ENCODE results near the gene ZNF302. TPM values are rescaled to one million over a fixed set of nuclear protein-coding genes. Genes with fewer than 3 reads are reported as not detected.
"Not testable (repeated sequence)": the region's sequence is repeated elsewhere in the genome, so short reads cannot be mapped to it uniquely, and the experiment has no call there.

ZNF302 gene
- total RNA-seq, 8 experiments from 2014 or later, result 32.0 to 51.6 (median 43.6) TPM

DNA sequence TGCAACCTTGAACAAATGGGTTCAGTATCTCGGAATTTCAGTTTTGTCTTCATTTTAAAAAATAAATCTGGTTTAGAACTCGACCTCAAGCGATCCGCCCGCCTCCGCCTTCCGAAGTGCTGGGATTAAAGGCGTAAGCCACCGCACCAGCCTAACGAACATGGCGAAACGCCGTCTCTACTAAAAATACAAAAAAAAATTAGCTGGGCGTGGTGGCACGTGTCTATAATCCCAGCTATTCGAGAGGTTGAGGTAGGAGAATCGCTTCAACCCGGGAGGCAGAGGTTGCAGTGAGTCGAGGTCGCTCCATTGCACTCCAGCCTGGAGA, 571 bp downstream of the ZNF302 start:
- H3K27ac ChIP-seq, result peak overlapping the region; percentile 95 to 96
- ATAC-seq (replicated peaks in 6 of 8), result no peak
- peak overlapping the region; percentile 71 to 100 (median 94) for H3K4me3 ChIP-seq
- WGBS, 10 experiments, result 2 to 49% (median 16%) methylated on average over 4 to 20 of the region's 20 CpGs
- H3K4me1 ChIP-seq (replicated peaks in 1 of 2), result peaks cover 3 to 12% of the 10 kb centered on the region in 2 donors
- in situ Hi-C loops (cut with MboI; ENCODE audit: low pct_unique_long_range_greater_than_20kb in 2 of 9, low sequenced_read_pairs in 9 of 9, unreplicated experiment in 9 of 9), result no loop called here

DNA sequence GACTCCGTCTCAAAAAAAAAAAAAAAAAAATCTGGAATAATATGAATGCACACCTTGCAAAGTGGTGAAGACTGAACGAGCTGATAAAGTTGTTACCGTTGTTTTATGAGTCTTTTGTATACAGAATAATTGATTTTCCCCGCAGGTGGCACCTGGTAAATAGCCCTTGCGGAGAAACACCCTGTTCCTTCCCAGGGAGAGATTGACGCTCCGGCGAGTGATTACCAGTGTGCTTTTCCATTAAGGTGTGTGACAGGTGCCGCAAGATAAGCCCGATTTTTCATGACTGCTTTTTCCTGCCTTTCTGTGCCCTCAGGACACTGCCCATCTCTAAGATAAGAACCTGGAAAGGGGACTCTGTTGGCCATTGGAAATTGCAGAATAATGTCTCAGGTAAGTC, 943 bp downstream of the ZNF302 start:
- no peak overlapping the region for H3K27ac ChIP-seq
- in situ Hi-C loops (cut with MboI; ENCODE audit: low pct_unique_long_range_greater_than_20kb in 2 of 9, low sequenced_read_pairs in 9 of 9, unreplicated experiment in 9 of 9), result no loop called here
- H3K4me3 ChIP-seq, result peak overlapping the region; percentile 71 to 100 (median 94)
- no peak for ATAC-seq (replicated peaks in 6 of 8)
- 0 to 95% (median 50%) methylated on average over 1 to 9 of the region's 10 CpGs; no CpG with 5 or more reads in 2 of the 10 experiments for whole genome bisulfite sequencing, 10 experiments
- H3K4me1 ChIP-seq (replicated peaks in 1 of 2), result peaks cover 3 to 12% of the 10 kb centered on the region in 2 donors

DNA sequence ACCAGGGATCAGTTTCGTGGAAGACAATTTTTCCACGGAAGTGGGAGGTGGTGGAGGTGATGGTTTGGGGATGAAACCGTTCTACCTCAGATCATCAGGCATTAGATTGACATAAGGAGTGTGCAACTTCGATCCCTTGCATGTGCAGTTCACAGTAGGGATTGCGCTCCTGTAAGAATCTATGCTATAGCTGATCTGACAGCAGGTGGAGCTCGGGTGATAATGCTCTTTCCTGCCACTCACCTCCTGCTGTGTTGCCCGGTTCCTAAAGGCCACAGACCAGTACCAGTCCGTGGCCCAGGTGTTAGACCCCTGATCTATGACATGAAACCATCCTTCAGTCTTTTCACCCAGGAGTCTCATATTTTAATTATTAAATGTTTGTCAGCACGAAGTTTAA, 4.0 kb downstream of the ZNF302 start:
- ATAC-seq (replicated peaks in 6 of 8), result no peak
- WGBS, 10 experiments, result 80 to 100% (median 99%) methylated on average over 1 to 8 of the region's 9 CpGs

DNA sequence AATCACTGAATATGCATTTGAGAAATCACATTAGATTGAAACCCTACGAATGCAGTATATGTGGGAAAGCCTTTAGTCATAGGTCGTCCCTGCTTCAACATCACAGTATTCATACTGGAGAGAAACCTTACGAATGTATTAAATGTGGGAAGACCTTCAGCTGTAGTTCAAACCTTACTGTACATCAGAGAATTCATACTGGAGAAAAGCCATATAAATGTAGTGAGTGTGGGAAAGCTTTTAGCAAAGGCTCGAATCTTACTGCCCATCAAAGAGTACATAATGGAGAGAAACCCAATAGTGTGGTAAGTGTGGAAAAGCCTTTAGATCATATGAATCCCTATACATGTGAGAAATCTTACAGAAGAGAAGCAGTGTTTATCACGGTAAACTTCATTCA, 7.8 kb downstream of the ZNF302 start:
- not testable (repeated sequence) for ATAC-seq (replicated peaks in 6 of 8)

More for the DNA sequence above, 4.0 kb downstream of the ZNF302 start:
- H3K4me1 ChIP-seq (replicated peaks in 1 of 2), result peaks cover 0 to 7% of the 10 kb centered on the region in 2 donors
- in situ Hi-C loops (cut with MboI; ENCODE audit: low pct_unique_long_range_greater_than_20kb in 2 of 9, low sequenced_read_pairs in 9 of 9, unreplicated experiment in 9 of 9), result no loop called here
- H3K4me3 ChIP-seq, result no peak overlapping the region
- no peak overlapping the region for H3K27ac ChIP-seq

DNA sequence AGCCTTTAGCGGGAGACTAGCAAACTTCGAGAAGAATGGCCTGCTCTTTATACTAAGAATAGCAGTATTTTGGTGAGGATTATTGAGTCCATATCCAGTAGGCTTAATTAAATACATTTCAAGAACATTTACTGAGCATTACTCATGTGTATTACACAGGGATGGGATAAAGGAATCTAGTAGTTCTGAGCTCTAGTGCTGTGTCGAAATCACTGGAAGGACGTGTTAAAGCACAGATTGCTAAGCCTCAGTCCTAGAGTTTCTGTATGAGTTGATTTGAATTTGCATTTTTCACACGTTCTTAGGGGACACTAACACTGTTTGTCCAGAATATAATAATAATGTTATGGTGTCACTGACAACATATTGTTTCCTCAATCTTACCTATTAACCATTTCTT, 9.0 kb downstream of the ZNF302 start:
- no peak for ATAC-seq (replicated peaks in 6 of 8)
- in situ Hi-C loops (cut with MboI; ENCODE audit: low pct_unique_long_range_greater_than_20kb in 2 of 9, low sequenced_read_pairs in 9 of 9, unreplicated experiment in 9 of 9), result no loop called here
- Histone ChIP-seq H3K4me1 (replicated peaks in 1 of 2) (no peaks in the 10 kb centered on the region), H3K27ac (no peak overlapping the region), H3K4me3 (no peak overlapping the region)
- 68 to 100% (median 88%) methylated on average over 2 to 5 of the region's 5 CpGs; no CpG with 5 or more reads in 2 of the 10 experiments for WGBS, 10 experiments

More for the DNA sequence above, 7.8 kb downstream of the ZNF302 start:
- WGBS, 10 experiments, result 83 to 100% (median 100%) methylated on average over 1 to 5 of the region's 5 CpGs
- in situ Hi-C loops (cut with MboI; ENCODE audit: low pct_unique_long_range_greater_than_20kb in 2 of 9, low sequenced_read_pairs in 9 of 9, unreplicated experiment in 9 of 9); H3K4me3 ChIP-seq; H3K27ac ChIP-seq; H3K4me1 ChIP-seq (replicated peaks in 1 of 2): not testable (repeated sequence)

DNA sequence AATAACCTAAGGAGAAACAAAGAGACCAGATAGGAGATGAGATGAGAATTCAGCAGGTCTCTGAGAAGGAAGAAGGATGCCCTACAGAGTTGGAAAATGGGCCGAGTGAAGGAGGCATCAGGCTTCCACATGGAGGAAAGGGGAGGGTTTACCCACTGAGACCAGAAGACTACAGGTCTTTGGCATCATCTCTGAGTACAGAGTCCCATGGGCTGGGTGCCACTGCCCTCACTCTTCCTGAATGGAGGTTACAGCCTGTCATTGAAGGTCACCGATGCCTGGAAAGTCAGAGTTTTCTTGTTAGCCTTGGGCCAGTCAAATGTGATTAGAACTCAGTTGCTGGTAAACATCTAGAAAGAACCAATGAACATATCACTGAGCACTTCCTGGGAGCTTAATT, 9.9 kb downstream of the ZNF302 start:
- in situ Hi-C loops (cut with MboI; ENCODE audit: low pct_unique_long_range_greater_than_20kb in 2 of 9, low sequenced_read_pairs in 9 of 9, unreplicated experiment in 9 of 9), result no loop called here
- Histone ChIP-seq H3K4me1 (replicated peaks in 1 of 2) (no peaks in the 10 kb centered on the region), H3K4me3 (no peak overlapping the region), H3K27ac (no peak overlapping the region)
- 38 to 100% (median 48%) methylated on average over 1 to 2 of the region's 2 CpGs; no CpG with 5 or more reads in 4 of the 10 experiments for WGBS, 10 experiments
- ATAC-seq (replicated peaks in 6 of 8), result peak in 1 of 8 experiments; percentile 16

DNA sequence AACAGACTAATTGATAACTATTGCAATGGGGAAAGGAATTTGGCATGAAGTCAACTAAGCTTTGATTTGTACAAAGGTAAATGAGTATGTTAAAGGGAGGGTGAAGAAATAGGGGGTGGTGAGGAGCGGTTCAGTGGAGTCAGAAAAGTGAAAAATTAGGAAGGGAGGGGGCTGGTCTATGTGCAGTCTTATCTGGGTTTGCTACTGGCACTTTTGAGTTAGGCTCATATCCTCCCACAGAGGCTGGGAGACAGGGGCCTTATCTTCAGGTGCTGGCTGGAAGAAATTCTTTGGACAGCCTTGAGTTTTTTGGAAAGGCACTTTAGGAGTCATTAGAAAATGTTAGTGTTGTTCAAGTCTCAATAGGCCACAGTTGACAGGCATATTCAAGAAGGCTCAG, 11.1 kb downstream of the ZNF302 start:
- no peak overlapping the region for H3K27ac ChIP-seq
- no peak for ATAC-seq (replicated peaks in 6 of 8)
- WGBS, 10 experiments, result 0 to 100% (median 100%) methylated on average over 1 of the region's 1 CpG; no CpG with 5 or more reads in 5 of the 10 experiments
- in situ Hi-C loops (cut with MboI; ENCODE audit: low pct_unique_long_range_greater_than_20kb in 2 of 9, low sequenced_read_pairs in 9 of 9, unreplicated experiment in 9 of 9), result no loop called here
- no peak overlapping the region for H3K4me3 ChIP-seq
- H3K4me1 ChIP-seq (replicated peaks in 1 of 2), result no peaks in the 10 kb centered on the region

DNA sequence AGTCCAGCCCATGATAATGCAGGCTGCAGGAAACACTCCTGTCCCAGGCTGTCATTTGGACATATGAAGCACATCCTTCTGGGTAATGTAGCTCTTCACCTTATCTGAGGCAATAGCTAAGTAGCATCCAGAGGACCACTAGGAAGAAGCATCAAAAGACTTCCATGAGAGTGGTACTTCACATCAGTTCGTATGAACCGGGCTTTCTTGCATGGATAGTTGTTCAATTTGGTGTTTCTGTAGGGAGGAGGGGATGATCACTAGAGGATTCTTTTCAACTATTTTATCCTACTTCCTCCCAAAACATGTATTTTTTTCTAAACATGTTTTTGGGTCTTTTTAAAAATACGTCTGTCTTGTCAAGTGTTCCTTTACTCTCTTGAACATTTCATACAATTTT, 12.9 kb downstream of the ZNF302 start:
- no peak overlapping the region for H3K27ac ChIP-seq
- H3K4me1 ChIP-seq (replicated peaks in 1 of 2), result no peaks in the 10 kb centered on the region
- in situ Hi-C loops (cut with MboI; ENCODE audit: low pct_unique_long_range_greater_than_20kb in 2 of 9, low sequenced_read_pairs in 9 of 9, unreplicated experiment in 9 of 9), result no loop called here
- no peak overlapping the region for H3K4me3 ChIP-seq
- ATAC-seq (replicated peaks in 6 of 8), result no peak
- WGBS, 10 experiments, result 0 to 94% (median 51%) methylated on average over 1 to 3 of the region's 3 CpGs

DNA sequence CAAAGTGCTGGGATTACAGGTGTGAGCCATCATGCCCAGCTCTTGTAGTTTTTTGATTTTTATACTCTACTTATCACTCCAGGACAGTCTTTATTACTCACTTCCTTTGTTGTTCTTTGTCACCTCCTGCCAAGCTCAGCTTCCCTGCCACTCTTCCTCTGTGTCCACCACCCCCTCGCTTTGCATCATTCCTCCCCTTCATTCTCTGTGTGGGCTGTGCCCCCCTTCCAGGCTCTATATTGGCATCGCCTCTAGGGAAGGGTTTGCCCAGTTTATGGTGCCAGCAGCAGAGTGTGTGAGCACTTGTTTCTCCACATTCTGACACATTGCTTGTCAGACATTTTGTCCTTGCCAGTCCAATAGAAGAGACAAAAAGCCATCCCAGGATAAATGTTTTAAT, 15.1 kb downstream of the ZNF302 start:
- 14 to 40% (median 33%) methylated on average over 1 to 2 of the region's 2 CpGs; no CpG with 5 or more reads in 3 of the 10 experiments for WGBS, 10 experiments
- no peak overlapping the region for H3K4me3 ChIP-seq
- H3K27ac ChIP-seq, result no peak overlapping the region
- in situ Hi-C loops (cut with MboI; ENCODE audit: low pct_unique_long_range_greater_than_20kb in 2 of 9, low sequenced_read_pairs in 9 of 9, unreplicated experiment in 9 of 9), result no loop called here
- H3K4me1 ChIP-seq (replicated peaks in 1 of 2), result no peaks in the 10 kb centered on the region
- ATAC-seq (replicated peaks in 6 of 8), result no peak

DNA sequence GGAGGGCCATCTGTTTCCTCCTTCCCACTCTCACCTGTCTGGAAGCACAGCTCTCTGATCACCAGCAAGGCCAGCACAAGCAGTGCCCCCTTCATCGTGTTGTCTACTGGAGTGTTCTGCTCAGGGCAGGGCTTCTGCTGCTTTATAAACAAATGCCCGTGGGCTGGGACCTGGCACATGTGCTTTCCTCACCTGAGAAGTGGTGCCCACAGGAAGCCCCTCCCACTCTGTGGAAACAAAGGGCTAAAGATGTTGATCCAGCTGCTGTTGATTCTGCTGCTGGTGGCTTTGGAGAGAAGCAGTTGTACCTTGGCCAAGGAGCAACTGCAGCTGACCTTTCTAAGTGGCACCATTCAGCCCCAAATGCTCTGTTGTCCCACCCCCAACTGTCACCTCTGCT, 30.2 kb downstream of the ZNF302 start:
- 0 to 40% (median 17%) methylated on average over 1 to 2 of the region's 2 CpGs; no CpG with 5 or more reads in 4 of the 10 experiments for WGBS, 10 experiments
- in situ Hi-C loops (cut with MboI; ENCODE audit: low pct_unique_long_range_greater_than_20kb in 2 of 9, low sequenced_read_pairs in 9 of 9, unreplicated experiment in 9 of 9), result loop anchor here in 1 of 9 experiments (25.0 kb wide), 1 partner anchor 195 kb away; no protein-coding TSS in a partner anchor
- no peak for ATAC-seq (replicated peaks in 6 of 8)
- Histone ChIP-seq H3K27ac (no peak overlapping the region), H3K4me1 (replicated peaks in 1 of 2) (no peaks in the 10 kb centered on the region), H3K4me3 (no peak overlapping the region)

DNA sequence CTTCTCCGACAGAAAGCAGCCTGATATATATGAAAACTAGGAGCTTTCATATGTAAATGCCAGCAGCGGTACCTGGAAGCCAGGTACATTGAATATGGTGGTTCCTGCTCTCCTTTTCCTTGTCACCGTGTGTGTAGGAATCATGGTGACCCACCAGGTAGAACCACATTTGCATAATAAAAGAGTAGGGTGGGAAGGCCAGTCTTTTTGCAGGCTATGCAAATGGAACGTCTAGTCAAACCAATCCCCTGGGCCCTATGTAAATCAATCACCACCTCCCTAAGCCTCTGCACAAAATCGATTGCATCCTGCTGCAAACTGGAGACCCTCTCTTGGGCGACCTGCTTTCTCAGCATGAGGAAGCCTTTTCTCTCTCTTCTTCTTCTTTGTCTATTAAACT, 34.4 kb downstream of the ZNF302 start:
- ATAC-seq (replicated peaks in 6 of 8), result no peak
- WGBS, 10 experiments, result 27 to 100% (median 54%) methylated on average over 1 to 6 of the region's 6 CpGs; no CpG with 5 or more reads in 2 of the 10 experiments
- H3K4me3 ChIP-seq, result no peak overlapping the region
- in situ Hi-C loops (cut with MboI; ENCODE audit: low pct_unique_long_range_greater_than_20kb in 2 of 9, low sequenced_read_pairs in 9 of 9, unreplicated experiment in 9 of 9), result loop anchor here in 1 of 9 experiments (25.0 kb wide), 1 partner anchor 200 kb away; no protein-coding TSS in a partner anchor
- no peak overlapping the region for H3K27ac ChIP-seq
- no peaks in the 10 kb centered on the region for H3K4me1 ChIP-seq (replicated peaks in 1 of 2)

DNA sequence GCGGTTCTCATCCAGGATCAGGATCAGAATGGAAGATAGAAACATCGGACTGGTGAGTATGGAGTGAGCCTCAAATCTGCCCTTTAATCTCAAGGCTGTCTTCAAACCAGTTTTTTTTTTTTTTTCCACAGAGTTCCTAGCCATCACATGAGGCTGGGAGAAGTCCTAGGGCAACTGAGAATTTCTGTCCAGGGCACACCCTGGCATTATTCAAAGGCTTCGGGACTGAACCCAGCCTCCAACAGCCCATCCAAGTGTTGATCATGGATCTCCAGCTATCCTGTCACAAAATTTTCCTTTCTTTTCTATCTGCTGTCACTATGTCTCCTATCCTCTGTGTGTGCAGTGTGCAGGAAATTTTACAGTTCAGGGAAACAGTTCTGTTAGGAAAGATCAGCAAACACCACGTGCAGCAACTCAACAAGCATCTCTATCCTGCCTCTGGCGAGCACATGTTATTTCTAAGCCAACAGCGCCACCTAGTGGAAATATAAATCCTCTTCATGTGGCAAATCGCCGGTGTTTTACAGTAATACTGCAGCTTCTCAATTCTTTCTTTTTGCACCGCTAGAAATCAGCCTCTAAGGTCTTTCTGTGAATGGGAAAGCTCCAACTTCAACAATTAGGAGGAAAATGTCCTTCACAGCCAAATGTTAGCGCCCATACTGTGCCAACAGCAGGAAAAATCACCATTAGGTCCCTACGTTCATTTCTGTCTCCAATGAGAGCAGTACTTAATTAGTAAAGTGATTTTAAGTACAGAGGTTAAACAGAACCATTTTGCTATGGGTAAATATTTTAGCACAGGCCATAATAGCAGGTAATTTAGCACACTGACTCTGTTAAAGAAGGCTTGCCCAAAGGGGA, 35.1 kb downstream of the ZNF302 start:
- H3K4me1 ChIP-seq (replicated peaks in 1 of 2), result no peaks in the 10 kb centered on the region
- no peak overlapping the region for H3K27ac ChIP-seq
- 21 to 100% (median 34%) methylated on average over 1 to 10 of the region's 11 CpGs for WGBS, 10 experiments
- in situ Hi-C loops (cut with MboI; ENCODE audit: low pct_unique_long_range_greater_than_20kb in 2 of 9, low sequenced_read_pairs in 9 of 9, unreplicated experiment in 9 of 9), result loop anchor here in 1 of 9 experiments (25.0 kb wide), 1 partner anchor 200 kb away; no protein-coding TSS in a partner anchor
- peak in 7 of 8 experiments; percentile 27 to 97 (median 67) for ATAC-seq (replicated peaks in 6 of 8)
- no peak overlapping the region for H3K4me3 ChIP-seq

DNA sequence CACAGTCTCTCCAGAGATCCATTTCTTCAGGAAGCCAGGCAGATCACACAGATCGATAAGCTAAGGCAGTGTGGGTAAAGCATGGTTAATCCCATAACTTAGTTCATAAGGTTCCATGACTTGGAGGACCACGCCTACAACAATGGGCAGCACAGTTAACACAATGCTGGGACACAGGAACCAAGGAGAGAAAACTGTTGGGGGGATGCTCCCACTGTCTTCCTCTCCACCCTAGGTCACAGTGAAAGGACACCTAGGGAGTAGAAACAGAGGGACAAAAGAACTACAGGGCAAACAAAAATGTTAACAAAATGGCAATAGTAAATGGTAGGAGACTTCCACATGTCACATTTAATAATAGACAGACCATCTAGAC, 35.8 kb downstream of the ZNF302 start:
- in situ Hi-C loops (cut with MboI; ENCODE audit: low pct_unique_long_range_greater_than_20kb in 2 of 9, low sequenced_read_pairs in 9 of 9, unreplicated experiment in 9 of 9), result loop anchor here in 1 of 9 experiments (25.0 kb wide), 1 partner anchor 201 kb away; no protein-coding TSS in a partner anchor
- no peak for ATAC-seq (replicated peaks in 6 of 8)
- Histone ChIP-seq H3K4me1 (replicated peaks in 1 of 2) (no peaks in the 10 kb centered on the region), H3K27ac (no peak overlapping the region), H3K4me3 (no peak overlapping the region)
- WGBS, 10 experiments, result 36 to 100% (median 65%) methylated on average over 1 to 2 of the region's 2 CpGs; no CpG with 5 or more reads in 2 of the 10 experiments
